ENCODE results near the gene MAGED1.

Gene MAGED1

GRCh38 chrX:51892921-51893745 is at the start of gene MAGED1:
Gene MAGED1, plus strand, starts transcription at chrX:51893623. Its CDS starts 682 bp downstream, at chrX:51894305.
- in situ Hi-C loops (cut with HindIII; ENCODE audit: low pct_unique_long_range_greater_than_20kb, low sequenced_read_pairs): no loop called here
- no peak for TF ChIP-seq JUND (IDR thresholded peaks at IDR 0.05; ENCODE audit: low read depth)
- peak; percentile 37 to 96 for DNase-seq (ENCODE audit: low read depth in 1 of 2, low spot score in 1 of 2)

DNA sequence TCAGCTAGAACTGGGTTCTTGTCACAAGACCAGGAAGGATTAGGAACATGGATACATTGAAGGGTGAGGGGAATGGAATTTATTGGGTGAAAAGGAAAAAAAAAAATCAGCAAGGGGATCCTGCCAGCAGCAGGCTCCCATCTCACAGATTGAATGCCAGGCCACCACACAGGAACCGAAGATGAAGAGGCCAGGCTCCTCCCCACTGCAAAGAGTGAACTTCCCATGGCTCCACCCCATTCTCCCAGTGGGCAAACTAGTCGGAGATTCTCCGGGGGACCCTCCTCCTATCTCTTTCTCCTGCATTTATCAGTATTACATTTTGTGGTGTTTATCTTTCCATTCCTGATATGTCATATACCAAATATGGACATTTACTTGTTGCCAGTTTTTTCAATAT is 46.0 kb upstream of the MAGED1 start:
- no peak for TF ChIP-seq JUND (IDR thresholded peaks at IDR 0.05; ENCODE audit: low read depth)
- DNase-seq (ENCODE audit: low read depth in 1 of 2, low spot score in 1 of 2): no peak
- in situ Hi-C loops (cut with HindIII; ENCODE audit: low pct_unique_long_range_greater_than_20kb, low sequenced_read_pairs): no loop called here

GRCh38 chrX:51851507-51852085 is 41.8 kb upstream of the MAGED1 start:
- DNase-seq (ENCODE audit: low read depth in 1 of 2, low spot score in 1 of 2): no peak
- in situ Hi-C loops (cut with HindIII; ENCODE audit: low pct_unique_long_range_greater_than_20kb, low sequenced_read_pairs): no loop called here
- no peak for TF ChIP-seq JUND (IDR thresholded peaks at IDR 0.05; ENCODE audit: low read depth)

DNA sequence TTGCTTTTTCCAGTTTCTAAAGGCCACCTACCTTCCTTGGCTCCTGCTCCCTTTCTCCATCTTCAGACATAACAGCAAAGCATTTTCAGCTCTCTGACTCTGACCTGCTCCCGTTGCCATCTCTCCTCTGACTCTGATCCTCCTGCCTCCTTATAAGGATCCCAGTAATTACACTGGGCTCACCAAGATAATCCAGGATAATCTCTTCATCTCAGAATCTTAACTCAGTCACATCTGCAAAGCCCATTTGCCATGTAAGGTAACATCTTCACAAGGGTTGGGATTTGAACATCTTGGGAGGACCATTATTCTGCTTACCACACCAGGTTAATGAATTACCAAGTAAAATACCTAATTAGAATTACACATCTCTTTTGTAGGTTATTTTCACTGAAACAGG is 41.3 kb upstream of the MAGED1 start:
- TF ChIP-seq JUND (IDR thresholded peaks at IDR 0.05; ENCODE audit: low read depth): no peak
- no peak for DNase-seq (ENCODE audit: low read depth in 1 of 2, low spot score in 1 of 2)
- in situ Hi-C loops (cut with HindIII; ENCODE audit: low pct_unique_long_range_greater_than_20kb, low sequenced_read_pairs): no loop called here

DNA sequence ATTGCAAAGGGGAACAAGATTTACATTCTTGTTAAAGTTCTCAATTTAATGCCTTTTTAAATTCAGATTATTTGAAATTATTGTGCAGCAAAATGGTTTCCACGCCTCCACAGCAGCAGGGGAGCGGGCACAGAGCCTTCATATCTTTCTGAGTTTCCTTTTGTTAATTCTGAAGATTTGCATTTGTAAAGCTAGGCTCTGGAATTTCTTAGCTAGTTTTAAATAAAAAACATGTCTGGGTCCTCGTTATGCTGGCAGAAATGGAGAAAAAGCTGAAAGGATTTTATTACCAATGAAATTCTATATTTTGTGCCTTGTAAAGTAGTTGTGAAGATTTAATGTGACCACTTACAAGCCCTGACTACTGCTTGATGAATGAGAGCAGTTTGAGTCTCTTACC is 40.8 kb upstream of the MAGED1 start:
- no peak for DNase-seq (ENCODE audit: low read depth in 1 of 2, low spot score in 1 of 2)
- no peak for TF ChIP-seq JUND (IDR thresholded peaks at IDR 0.05; ENCODE audit: low read depth)
- in situ Hi-C loops (cut with HindIII; ENCODE audit: low pct_unique_long_range_greater_than_20kb, low sequenced_read_pairs): no loop called here

GRCh38 chrX:51853251-51853650 is 40.2 kb upstream of the MAGED1 start:
- no peak for TF ChIP-seq JUND (IDR thresholded peaks at IDR 0.05; ENCODE audit: low read depth)
- no peak for DNase-seq (ENCODE audit: low read depth in 1 of 2, low spot score in 1 of 2)
- in situ Hi-C loops (cut with HindIII; ENCODE audit: low pct_unique_long_range_greater_than_20kb, low sequenced_read_pairs): no loop called here

DNA sequence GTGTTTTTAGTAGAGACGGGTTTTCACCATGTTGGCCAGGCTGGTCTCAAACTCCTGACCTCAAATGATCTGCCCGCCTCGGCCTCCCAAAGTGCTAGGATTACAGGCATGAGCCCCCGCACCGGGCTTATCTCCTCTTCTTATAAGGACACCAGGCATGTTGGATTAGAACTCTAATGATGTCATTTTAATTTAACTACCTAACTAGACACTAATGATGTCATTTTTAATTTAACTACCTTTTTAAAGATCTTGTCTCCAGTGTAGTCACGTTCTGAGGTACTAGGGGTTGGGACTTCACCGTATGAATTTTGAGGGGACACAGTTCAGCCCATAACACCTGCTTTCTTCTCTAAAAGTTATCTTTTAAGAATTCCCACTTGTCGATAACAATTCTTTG is 37.7 kb upstream of the MAGED1 start:
- TF ChIP-seq JUND (IDR thresholded peaks at IDR 0.05; ENCODE audit: low read depth): no peak
- DNase-seq (ENCODE audit: low read depth in 1 of 2, low spot score in 1 of 2): no peak
- in situ Hi-C loops (cut with HindIII; ENCODE audit: low pct_unique_long_range_greater_than_20kb, low sequenced_read_pairs): no loop called here

DNA sequence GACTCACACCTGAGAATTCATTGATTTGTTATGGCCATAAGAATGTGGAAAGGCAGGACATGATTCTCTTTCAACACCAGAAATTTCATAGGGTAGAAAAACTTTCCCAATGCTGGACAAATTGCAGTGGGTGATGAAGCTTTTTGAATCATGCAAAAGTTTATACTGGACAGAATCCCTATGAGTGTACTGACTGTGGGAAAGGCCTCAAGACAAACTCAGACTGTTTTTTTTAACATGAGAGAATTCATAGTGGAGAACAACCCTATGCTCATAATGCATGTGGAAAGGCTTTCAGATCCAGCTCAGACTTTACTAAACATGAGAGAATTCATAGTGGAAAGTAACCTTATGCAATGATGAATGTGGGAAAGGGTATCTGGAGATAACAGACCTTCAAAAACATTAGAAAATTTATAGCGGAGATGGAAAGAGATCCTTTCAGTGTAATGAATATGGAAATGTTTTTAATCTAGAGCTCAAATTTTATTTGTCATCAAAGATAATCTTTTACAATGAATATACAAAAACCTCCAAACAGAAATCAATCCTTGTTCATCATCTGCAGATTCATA is 36.2 kb upstream of the MAGED1 start:
- in situ Hi-C loops (cut with HindIII; ENCODE audit: low pct_unique_long_range_greater_than_20kb, low sequenced_read_pairs): no loop called here
- no peak for TF ChIP-seq JUND (IDR thresholded peaks at IDR 0.05; ENCODE audit: low read depth)
- no peak for DNase-seq (ENCODE audit: low read depth in 1 of 2, low spot score in 1 of 2)

DNA sequence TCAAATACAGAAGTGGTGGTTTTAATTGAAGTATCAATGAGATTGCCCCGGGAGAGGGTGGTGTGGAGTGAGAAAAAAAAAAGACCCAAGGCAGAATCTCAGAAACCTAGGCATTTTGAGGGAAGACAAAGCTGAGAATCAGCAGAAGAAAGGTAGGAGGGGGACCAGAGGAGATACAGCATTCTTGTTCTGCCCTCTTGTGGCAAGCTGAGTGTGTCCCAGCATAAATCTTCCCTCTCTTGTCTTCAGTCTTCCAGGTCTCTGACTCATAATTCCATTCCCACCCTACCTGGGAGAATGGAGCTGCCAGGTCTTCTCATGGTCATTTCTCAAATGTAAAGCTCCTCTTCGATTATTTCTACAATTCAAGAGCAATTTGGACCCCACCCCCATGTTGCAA is 32.7 kb upstream of the MAGED1 start:
- in situ Hi-C loops (cut with HindIII; ENCODE audit: low pct_unique_long_range_greater_than_20kb, low sequenced_read_pairs): no loop called here
- peak; percentile 21 to 48 for DNase-seq (ENCODE audit: low read depth in 1 of 2, low spot score in 1 of 2)

GRCh38 chrX:51862920-51863319 is 30.5 kb upstream of the MAGED1 start:
- in situ Hi-C loops (cut with HindIII; ENCODE audit: low pct_unique_long_range_greater_than_20kb, low sequenced_read_pairs): no loop called here
- TF ChIP-seq JUND (IDR thresholded peaks at IDR 0.05; ENCODE audit: low read depth): no peak
- DNase-seq (ENCODE audit: low read depth in 1 of 2, low spot score in 1 of 2): no peak

More for the DNA sequence above, 32.7 kb upstream of the MAGED1 start:
- TF ChIP-seq JUND (IDR thresholded peaks at IDR 0.05; ENCODE audit: low read depth): no peak

GRCh38 chrX:51866210-51866609 is 27.2 kb upstream of the MAGED1 start:
- in situ Hi-C loops (cut with HindIII; ENCODE audit: low pct_unique_long_range_greater_than_20kb, low sequenced_read_pairs): no loop called here
- TF ChIP-seq JUND (IDR thresholded peaks at IDR 0.05; ENCODE audit: low read depth): no peak
- no peak for DNase-seq (ENCODE audit: low read depth in 1 of 2, low spot score in 1 of 2)

DNA sequence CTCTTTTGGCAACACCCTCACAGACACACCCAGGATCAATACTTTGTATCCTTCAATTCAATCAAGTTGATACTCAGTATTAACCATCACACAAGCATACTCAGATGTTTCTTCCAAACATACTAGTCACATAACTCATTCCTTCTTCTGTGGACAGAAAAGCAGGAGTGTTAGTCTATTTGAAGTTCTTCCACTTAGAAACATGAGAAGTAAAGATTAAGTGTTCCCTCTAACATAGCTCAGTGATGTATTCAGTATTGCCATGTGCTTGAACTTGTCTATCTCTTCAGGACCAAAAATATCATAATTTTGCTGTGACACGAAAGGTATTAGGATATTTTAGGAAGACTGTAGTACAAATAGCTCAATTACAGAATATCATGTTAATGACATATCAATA is 25.8 kb upstream of the MAGED1 start:
- no peak for DNase-seq (ENCODE audit: low read depth in 1 of 2, low spot score in 1 of 2)
- in situ Hi-C loops (cut with HindIII; ENCODE audit: low pct_unique_long_range_greater_than_20kb, low sequenced_read_pairs): no loop called here
- no peak for TF ChIP-seq JUND (IDR thresholded peaks at IDR 0.05; ENCODE audit: low read depth)

GRCh38 chrX:51870354-51870753 is 23.1 kb upstream of the MAGED1 start:
- no peak for DNase-seq (ENCODE audit: low read depth in 1 of 2, low spot score in 1 of 2)
- no peak for TF ChIP-seq JUND (IDR thresholded peaks at IDR 0.05; ENCODE audit: low read depth)
- in situ Hi-C loops (cut with HindIII; ENCODE audit: low pct_unique_long_range_greater_than_20kb, low sequenced_read_pairs): no loop called here

All from T47D (cell line).